B cell (primary cell): ENCODE measurements around the gene ADAMTSL2. TPM values are rescaled to one million over a fixed set of nuclear protein-coding genes. Genes with fewer than 3 reads are reported as not detected.
A peak's percentile ranks its signal among the peaks of the same experiment; 100 is the strongest.

Experiments used
- ATAC-seq: fragments of 200-7000 bp; cut with Tn5 transposase; one replicate; pipeline ENCODE4 v1.10.0; 2021; ENCODE audit warnings: low read depth, mild to moderate bottlenecking, moderate number of reproducible peaks, moderate library complexity
- CTCF ChIA-PET: fragments of 350-600 bp; sonication (Branson Sonifier 250); formaldehyde crosslinking; loops from one replicate; lab custom pipeline; 2021; ENCODE audit warnings: antibody characterized with exemption, inconsistent platforms; lab: Charles Lee
- POLR2A ChIA-PET: fragments of 350-600 bp; sonication (Branson Sonifier 250); formaldehyde crosslinking; loops from one replicate; lab custom pipeline; 2021; ENCODE audit warnings: antibody characterized with exemption; lab: Charles Lee
- DNase-seq: peaks from one replicate; pipeline ENCODE4 v3.0.0; 2013
- H2AFZ ChIP-seq: 2 replicates; pipeline ENCODE4 v1.6.1; 2012; ENCODE audit warnings: mild to moderate bottlenecking, low read depth, low read length; ENCODE audit not compliant: insufficient read depth, poor library complexity, severe bottlenecking
- H3K27ac ChIP-seq, 2 donors: 1 replicate in 1 of 2; 2 replicates in 1 of 2; pipeline ENCODE4 v1.5.1; 2012 to 2013; ENCODE audit warnings: low read length in 2 of 2, mild to moderate bottlenecking in 2 of 2, moderate library complexity in 1 of 2
- H3K27me3 ChIP-seq, 4 experiments: fragments of 200-600 bp in 1 of 4; sonication (generic) in 1 of 4; replicated peaks in 1 of 4; 1 replicate in 2 of 4; 2 replicates in 2 of 4; pipeline versions ENCODE4 v1.6.1 to v1.7.0; 2013 to 2016; ENCODE audit warnings: low read length in 3 of 4, mild to moderate bottlenecking in 2 of 4, mixed read lengths in 1 of 4, moderate library complexity in 1 of 4; ENCODE audit not compliant: insufficient read depth in 4 of 4, control insufficient read depth in 3 of 4; ENCODE audit errors: control extremely low read depth in 1 of 4
- H3K36me3 ChIP-seq, 2 experiments: replicated peaks in 1 of 2; 1 replicate in 1 of 2; 2 replicates in 1 of 2; pipeline versions ENCODE4 v1.6.1 to v1.7.1; 2013; ENCODE audit warnings: low read length in 1 of 2; ENCODE audit not compliant: insufficient read depth in 2 of 2, control insufficient read depth in 1 of 2; ENCODE audit errors: control extremely low read depth in 1 of 2, extremely low read depth in 1 of 2
- H3K4me1 ChIP-seq, 2 donors: fragments of 200-600 bp in 1 of 2; sonication (generic) in 1 of 2; 1 replicate in 1 of 2; 2 replicates in 1 of 2; pipeline versions ENCODE4 v1.5.1 to v1.6.1; 2013 to 2017; ENCODE audit warnings: low read length in 2 of 2; ENCODE audit not compliant: control insufficient read depth in 2 of 2, insufficient read depth in 2 of 2
- H3K4me2 ChIP-seq: replicated peaks from 2 replicates; pipeline ENCODE3; 2012; ENCODE audit warnings: mild to moderate bottlenecking, low read depth, low read length; ENCODE audit not compliant: poor library complexity, severe bottlenecking
- H3K4me3 ChIP-seq, 5 experiments: fragments of 200-600 bp in 1 of 5; sonication (generic) in 1 of 5; 1 replicate in 3 of 5; 2 replicates in 2 of 5; pipeline versions ENCODE4 v1.5.1 to v1.7.0; 2011 to 2016; ENCODE audit warnings: low read length in 4 of 5, mild to moderate bottlenecking in 4 of 5, low read depth in 2 of 5, control low read depth in 1 of 5, moderate library complexity in 1 of 5; ENCODE audit not compliant: insufficient read depth in 1 of 5; ENCODE audit errors: control extremely low read depth in 1 of 5, extremely low read depth in 1 of 5
- H3K79me2 ChIP-seq: fragments of 200-600 bp; sonication (generic); one replicate; pipeline ENCODE4 v1.6.0; 2016; ENCODE audit warnings: low read length; ENCODE audit not compliant: control insufficient read depth, insufficient read depth
- H3K9ac ChIP-seq: fragments of 200-600 bp; sonication (generic); 2 replicates; pipeline ENCODE4 v1.6.1; 2017; ENCODE audit warnings: mild to moderate bottlenecking, low read length, moderate library complexity
- H3K9me3 ChIP-seq, 3 donors: one replicate each; pipeline versions ENCODE4 v1.6.1 to v1.7.1; 2013; ENCODE audit warnings: low read length in 2 of 3; ENCODE audit not compliant: control insufficient read depth in 2 of 3, insufficient read depth in 1 of 3; ENCODE audit errors: control extremely low read depth in 1 of 3
- H4K20me1 ChIP-seq: 2 replicates; pipeline ENCODE4 v1.6.0; 2012; ENCODE audit warnings: mild to moderate bottlenecking, low read length; ENCODE audit not compliant: insufficient read depth, control insufficient read depth, poor library complexity, severe bottlenecking
- H3K27ac Mint-ChIP-seq: one replicate; pipeline ENCODE4 v1.8.0; 2021; ENCODE audit warnings: mixed read lengths
- H3K27me3 Mint-ChIP-seq: one replicate; pipeline ENCODE4 v1.8.0; 2021; ENCODE audit warnings: mixed read lengths
- H3K4me1 Mint-ChIP-seq: one replicate; pipeline ENCODE4 v1.8.0; 2021; ENCODE audit warnings: mixed read lengths
- H3K4me3 Mint-ChIP-seq: one replicate; pipeline ENCODE4 v1.8.0; 2021; ENCODE audit warnings: mixed read lengths
- H3K9me3 Mint-ChIP-seq: one replicate; pipeline ENCODE4 v1.8.0; 2022; ENCODE audit warnings: mixed read lengths; ENCODE audit not compliant: insufficient read depth
- CTCF ChIP-seq: fragments of 200-600 bp; IDR thresholded peaks from one replicate; pipeline ENCODE4 v1.8.0; 2022; ENCODE audit warnings: antibody characterized with exemption, mild to moderate bottlenecking
- EZH2 ChIP-seq: IDR thresholded peaks from 2 replicates; pipeline ENCODE4 v1.6.1; 2012; ENCODE audit warnings: borderline replicate concordance, low read depth, mild to moderate bottlenecking, moderate library complexity, low read length; ENCODE audit not compliant: insufficient read depth, poor library complexity, severe bottlenecking
- WGBS: methylation state at CpG from one replicate; pipeline ENCODE4 v1.1.5; 2013; ENCODE audit warnings: missing lambda C conversion rate; ENCODE audit not compliant: insufficient coverage; 5-methylcytosine and 5-hydroxymethylcytosine counted together
- intact Hi-C: fragments of 100-400 bp; cut with micrococcal nuclease; formaldehyde crosslinking; loops from one replicate; pipeline ENCODE4 v1.10.0; 2022
- polyA plus RNA-seq: library from polyadenylated mRNA; depleted of rRNA; stranded (reverse); fragments of >200 nt; gene quantifications from 2 replicates; pipeline ENCODE4 v1.2.3, GENCODE V29; 2012
- total RNA-seq, 2 donors: library from RNA; stranded (reverse); fragments of 120-200 nt in 1 of 2; gene quantifications; 1 replicate in 1 of 2; 2 replicates in 1 of 2; pipeline versions ENCODE4 v1.2.3 to v1.2.4, GENCODE V29; 2013 to 2022

Gene ADAMTSL2
- total and polyA plus RNA-seq, 2 donors (not counting 1 experiment from before 2014, with no cell fraction given): 0.03 TPM; not detected in 1

DNA sequence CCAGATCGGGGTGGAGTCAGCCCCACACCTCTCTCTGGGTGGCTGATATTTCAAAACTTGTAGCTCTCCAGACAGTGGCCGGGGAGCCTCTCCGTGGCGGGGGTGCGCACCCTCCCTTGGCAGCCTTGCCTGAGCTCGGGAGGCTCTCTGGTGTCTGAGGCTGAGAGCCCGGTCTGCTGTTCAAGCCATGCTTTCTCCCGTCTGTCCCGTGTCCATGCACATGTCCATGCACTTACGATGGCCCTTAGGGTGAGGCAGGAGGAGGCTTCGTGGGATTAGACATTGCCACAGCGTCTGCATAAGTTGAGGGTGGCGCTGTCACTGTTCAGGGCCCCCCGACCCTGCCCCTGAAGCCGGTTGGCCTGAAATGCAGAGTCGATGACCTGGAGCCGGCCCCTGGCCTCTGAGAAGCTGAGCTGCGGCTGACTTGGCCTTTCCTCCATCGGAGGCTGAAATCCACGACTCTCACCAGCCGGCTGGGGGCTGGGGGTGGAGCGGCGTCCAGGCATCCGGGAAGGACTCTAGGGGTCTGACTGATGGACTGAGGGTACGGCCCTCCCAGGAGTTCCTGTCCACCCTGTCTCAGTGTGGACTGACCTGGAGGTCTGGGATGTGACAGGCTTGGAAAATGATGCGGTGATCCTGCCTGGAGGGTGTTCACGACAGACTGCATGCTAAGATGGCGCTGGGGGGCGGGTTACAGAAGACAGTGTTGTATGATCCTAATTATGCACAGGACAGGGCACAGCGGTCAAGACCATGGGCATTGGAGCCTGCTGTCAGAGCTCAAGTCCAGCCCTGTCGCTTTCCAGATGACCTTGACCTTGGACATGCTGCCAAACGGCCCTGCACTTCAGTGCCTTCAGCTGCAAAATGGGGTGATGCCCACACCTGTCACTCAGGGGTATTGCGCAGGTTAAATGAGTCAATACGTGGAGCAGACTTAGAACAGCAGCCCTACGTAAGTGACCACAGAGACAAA, 37.4 kb upstream of the ADAMTSL2 start:
- Mint-ChIP-seq H3K27ac (peak overlapping the region; percentile 41), H3K27me3 (peaks cover 20% of the 10 kb centered on the region), H3K4me1 (no peaks in the 10 kb centered on the region), H3K9me3 (peaks cover 7% of the 10 kb centered on the region), H3K4me3 (no peak overlapping the region)
- no peak overlapping the region for H2AFZ ChIP-seq
- ChIA-PET POLR2A (no interaction called here), CTCF (interaction anchor here (0.5 kb wide), 1 partner anchor 720 kb away, joined by 3 read pairs; no protein-coding TSS in a partner anchor)
- peaks cover 0 to 12% (median 0%) of the 10 kb centered on the region in 4 experiments for H3K27me3 ChIP-seq
- intact Hi-C loops: no loop called here
- no peaks in the 10 kb centered on the region for H3K4me1 ChIP-seq
- H4K20me1 ChIP-seq: no peaks in the 10 kb centered on the region
- no peaks in the 10 kb centered on the region for H3K36me3 ChIP-seq
- H3K27ac ChIP-seq: no peak overlapping the region
- H3K9me3 ChIP-seq: peaks cover 5 to 11% (median 10%) of the 10 kb centered on the region in 3 donors
- H3K4me2 ChIP-seq: no peak overlapping the region
- ATAC-seq (no peak), DNase-seq (no peak)
- H3K4me3 ChIP-seq: no peak overlapping the region
- H3K9ac ChIP-seq: no peak overlapping the region
- WGBS: 91% methylated on average over 33 of the region's 35 CpGs
- TF ChIP-seq CTCF: no peak
- no peaks in the 10 kb centered on the region for H3K79me2 ChIP-seq

DNA sequence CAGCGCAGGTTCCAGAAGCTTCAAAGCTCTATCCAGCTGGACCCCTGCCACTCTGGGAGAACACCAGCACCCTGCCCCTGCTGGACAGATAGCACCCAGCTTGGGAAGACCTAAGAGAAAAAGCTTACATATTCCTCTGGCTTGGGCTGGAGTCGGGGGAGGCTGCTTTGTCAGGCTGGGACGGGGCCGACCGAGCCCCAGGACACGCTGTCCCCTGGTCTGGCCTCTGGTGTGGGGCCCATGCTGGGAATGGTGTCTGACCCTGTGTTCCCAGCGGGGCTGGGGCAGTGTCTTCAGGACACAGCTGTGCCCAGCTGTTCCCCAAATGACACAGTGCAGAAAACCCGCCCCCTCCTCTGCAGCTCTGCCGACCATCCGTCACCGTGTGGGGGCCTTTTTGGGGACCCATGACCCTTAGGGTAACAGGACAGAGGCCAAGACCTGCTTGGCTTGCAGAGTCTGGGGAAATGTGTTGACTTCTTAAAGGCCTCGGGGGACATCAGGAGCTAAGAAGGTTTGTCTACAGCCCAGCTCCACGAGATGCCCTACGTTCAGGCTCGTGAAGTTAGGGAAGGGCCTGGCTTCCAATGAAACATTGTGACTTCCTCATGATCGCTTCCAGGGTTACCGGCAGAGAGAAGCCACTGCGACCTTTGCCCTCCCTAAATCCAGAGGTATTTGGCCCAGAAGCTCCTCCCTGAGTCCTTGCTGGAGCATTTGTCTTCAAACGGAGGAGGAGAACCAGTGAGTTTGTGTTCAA, 35.2 kb upstream of the ADAMTSL2 start:
- peaks cover 5 to 15% (median 14%) of the 10 kb centered on the region in 3 donors for H3K9me3 ChIP-seq
- no peak overlapping the region for H2AFZ ChIP-seq
- H4K20me1 ChIP-seq: no peaks in the 10 kb centered on the region
- Mint-ChIP-seq H3K9me3 (peaks cover 11% of the 10 kb centered on the region), H3K27ac (no peak overlapping the region), H3K27me3 (peaks cover 22% of the 10 kb centered on the region), H3K4me3 (no peak overlapping the region), H3K4me1 (no peaks in the 10 kb centered on the region)
- DNase-seq (no peak), ATAC-seq (no peak)
- no peak overlapping the region for H3K27ac ChIP-seq
- peaks cover 0 to 12% (median 0%) of the 10 kb centered on the region in 4 experiments for H3K27me3 ChIP-seq
- H3K4me1 ChIP-seq: no peaks in the 10 kb centered on the region
- H3K9ac ChIP-seq: no peak overlapping the region
- no peak overlapping the region for H3K4me2 ChIP-seq
- no peaks in the 10 kb centered on the region for H3K79me2 ChIP-seq
- H3K36me3 ChIP-seq: no peaks in the 10 kb centered on the region
- 90% methylated on average over 19 of the region's 19 CpGs for WGBS
- TF ChIP-seq EZH2: no peak
- no peak for TF ChIP-seq CTCF
- H3K4me3 ChIP-seq: no peak overlapping the region
- intact Hi-C loops: no loop called here
- ChIA-PET CTCF (interaction anchor here (1.2 kb wide), 1 partner anchor 13 kb away, joined by 5 read pairs; no protein-coding TSS in a partner anchor), POLR2A (no interaction called here)
